K562 (cell line): ENCODE data around the gene PPFIA3. TPM values are rescaled to one million over a fixed set of nuclear protein-coding genes. Genes with fewer than 3 reads are reported as not detected.

ENCODE experiments used
- ARID2 ChIP-seq: fragments of 450-650 bp; IDR thresholded peaks from 2 replicates; pipeline ENCODE4 v1.6.1; 2017; ENCODE audit warnings: antibody characterized with exemption, mild to moderate bottlenecking
- BACH1 ChIP-seq: fragments of 200-800 bp; sonication (Bioruptor generic); IDR thresholded peaks from 2 replicates; pipeline ENCODE4 v1.6.1; 2016; ENCODE audit warnings: missing genetic modification characterization, missing compliant biosample characterization
- BDP1 ChIP-seq: IDR thresholded peaks from 3 replicates; pipeline ENCODE4 v1.6.1; 2011; ENCODE audit not compliant: insufficient read length, insufficient read depth
- CBX2 ChIP-seq: fragments of 200-600 bp; sonication (generic); IDR thresholded peaks from one replicate; pipeline ENCODE4 v1.6.1; 2012; ENCODE audit warnings: mild to moderate bottlenecking, low read length, inconsistent platforms; ENCODE audit not compliant: insufficient read depth, poor library complexity, severe bottlenecking
- GATAD2A ChIP-seq: fragments of 450-650 bp; IDR thresholded peaks from 2 replicates; pipeline ENCODE4 v1.6.1; 2017
- KDM4B ChIP-seq, 2 experiments: fragments of 450-650 bp in 1 of 2; sonication (generic) in 1 of 2; IDR thresholded peaks; 2 replicates each; pipeline ENCODE4 v1.6.1; 2016 to 2017; ENCODE audit warnings: borderline replicate concordance in 2 of 2, antibody characterized with exemption in 1 of 2, low read depth in 1 of 2, mild to moderate bottlenecking in 1 of 2
- MAFK ChIP-seq: IDR thresholded peaks from 2 replicates; pipeline ENCODE4 v1.6.1; 2011; ENCODE audit warnings: low read length, improper control_type of control experiment
- NCOA2 ChIP-seq, 2 experiments: fragments of 450-650 bp; IDR thresholded peaks; 2 replicates each; pipeline ENCODE4 v1.6.1; 2018; ENCODE audit warnings: mild to moderate bottlenecking in 2 of 2, moderate library complexity in 1 of 2; ENCODE audit not compliant: partially characterized antibody in 2 of 2
- SRF ChIP-seq, 2 experiments: fragments of 250-450, 450-650 bp in 1 of 2; sonication (Bioruptor Pico) in 1 of 2; sonication (generic) in 1 of 2; formaldehyde crosslinking; IDR thresholded peaks; 2 replicates each; pipeline versions ENCODE4 v1.5.0 to v1.5.1; 2020 to 2022; ENCODE audit warnings: mild to moderate bottlenecking in 1 of 2, missing genetic modification reagents in 1 of 2
- ZNF12 ChIP-seq: sonication (generic); formaldehyde crosslinking; IDR thresholded peaks from 2 replicates; pipeline ENCODE4 v1.4.0; 2020; ENCODE audit warnings: mild to moderate bottlenecking, missing genetic modification reagents
- polyA plus RNA-seq, 8 experiments: library from polyadenylated mRNA; depleted of rRNA in 4 of 8; stranded (reverse) in 5 of 8; unstranded in 3 of 8; fragments of >200 nt; fragmentation: Nextera tagmentation in 2 of 8; fragmentation: Illumina TruSeq in 1 of 8; extraction: Ambion mirVana in 2 of 8; extraction: Trizol in 1 of 8; gene quantifications; 2 replicates each; pipeline versions ENCODE4 v1.2.1 to v1.2.3, GENCODE V29; 2011 to 2014; ENCODE audit warnings: inconsistent platforms in 1 of 8, missing spikeins in 1 of 8
- total RNA-seq, 7 experiments: library from RNA; depleted of rRNA in 6 of 7; stranded (reverse); fragments of >200 nt in 6 of 7; fragmentation: Illumina TruSeq in 2 of 7; extraction: Trizol in 2 of 7; gene quantifications; 2 replicates each; pipeline versions ENCODE4 v1.2.1 to v1.2.3, GENCODE V29; 2011 to 2021; ENCODE audit warnings: low replicate concordance in 1 of 7
- TF ChIP-seq, protein P1 (sequence below): fragments of 200-800 bp; sonication (Bioruptor generic); IDR thresholded peaks from 2 replicates; pipeline ENCODE4 v1.6.1; 2017; ENCODE audit warnings: missing genetic modification characterization, missing compliant biosample characterization
- TF ChIP-seq, protein P2 (sequence below), 2 experiments: fragments of 450-650 bp; formaldehyde crosslinking in 1 of 2; IDR thresholded peaks; 2 replicates each; pipeline versions ENCODE4 v1.4.0 to v1.6.1; 2014 to 2020; ENCODE audit warnings: mild to moderate bottlenecking in 2 of 2, borderline replicate concordance in 1 of 2, low read depth in 1 of 2
- TF ChIP-seq, protein P3 (sequence below): fragments of 450-650 bp; IDR thresholded peaks from 2 replicates; pipeline ENCODE4 v1.6.1; 2016; ENCODE audit warnings: antibody characterized with exemption
- TF ChIP-seq, protein P4 (sequence below): fragments of 450-650 bp; IDR thresholded peaks from 2 replicates; pipeline ENCODE4 v1.6.1; 2018; ENCODE audit warnings: mild to moderate bottlenecking, low read depth; ENCODE audit not compliant: partially characterized antibody

Gene PPFIA3
- total and polyA plus RNA-seq, 9 of the 15 experiments (the other 6 are each of a cell fraction or from before 2014, with no cell fraction given), result 0.10 to 53.0 (median 17.6) TPM

DNA sequence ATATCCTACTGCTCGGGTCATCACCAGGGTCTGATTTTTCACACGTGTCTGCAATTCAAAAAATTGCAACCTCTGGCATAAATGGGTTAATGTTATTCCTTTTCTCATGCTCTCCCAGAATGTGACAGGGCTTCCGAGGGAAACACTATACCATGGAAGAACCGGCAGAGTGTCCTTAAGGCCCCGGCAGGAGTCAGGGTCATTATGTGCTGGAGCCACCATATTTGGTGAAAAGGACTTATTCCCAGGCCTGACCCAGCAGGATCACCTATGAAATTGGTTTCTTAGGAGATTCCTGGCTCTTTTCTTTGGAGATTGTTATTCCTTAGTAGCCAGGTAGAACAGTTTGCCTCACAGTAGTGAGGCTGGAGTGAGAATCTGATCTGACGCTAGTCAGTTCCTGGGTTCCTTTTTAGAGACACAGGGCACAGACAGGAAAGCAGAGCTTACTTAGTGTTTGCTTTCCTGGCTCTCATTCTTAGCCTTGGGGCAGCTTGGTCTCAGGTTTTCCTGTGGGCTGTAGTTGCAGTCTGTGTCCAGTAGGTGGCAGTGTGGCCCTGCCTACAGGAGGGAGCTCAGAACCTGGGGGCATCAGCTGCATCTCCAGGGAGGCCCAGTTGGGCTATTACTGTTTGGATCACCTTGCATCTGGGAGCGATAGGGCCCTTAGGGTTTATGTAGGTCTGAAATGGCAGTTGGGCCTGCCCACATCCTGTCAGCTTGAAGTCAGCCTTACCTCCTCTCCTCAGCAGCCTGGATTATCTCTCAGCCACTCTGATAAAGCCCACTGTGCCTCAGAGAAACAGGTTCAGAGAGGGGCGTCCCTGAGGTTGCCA is 21.7 kb upstream of the PPFIA3 start (continued):
- TF ChIP-seq, protein P1, sequence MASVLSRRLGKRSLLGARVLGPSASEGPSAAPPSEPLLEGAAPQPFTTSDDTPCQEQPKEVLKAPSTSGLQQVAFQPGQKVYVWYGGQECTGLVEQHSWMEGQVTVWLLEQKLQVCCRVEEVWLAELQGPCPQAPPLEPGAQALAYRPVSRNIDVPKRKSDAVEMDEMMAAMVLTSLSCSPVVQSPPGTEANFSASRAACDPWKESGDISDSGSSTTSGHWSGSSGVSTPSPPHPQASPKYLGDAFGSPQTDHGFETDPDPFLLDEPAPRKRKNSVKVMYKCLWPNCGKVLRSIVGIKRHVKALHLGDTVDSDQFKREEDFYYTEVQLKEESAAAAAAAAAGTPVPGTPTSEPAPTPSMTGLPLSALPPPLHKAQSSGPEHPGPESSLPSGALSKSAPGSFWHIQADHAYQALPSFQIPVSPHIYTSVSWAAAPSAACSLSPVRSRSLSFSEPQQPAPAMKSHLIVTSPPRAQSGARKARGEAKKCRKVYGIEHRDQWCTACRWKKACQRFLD (CRISPR knock-in tag), result no peak
- no peak for TF ChIP-seq KDM4B (IDR thresholded peaks at IDR 0.05; ENCODE audit: borderline replicate concordance in 2 of 2, low read depth in 1 of 2)
- TF ChIP-seq NCOA2 (IDR thresholded peaks at IDR 0.05; ENCODE audit: partially characterized antibody in 2 of 2), result no peak
- no peak for TF ChIP-seq BDP1
- TF ChIP-seq ZNF12 (CRISPR knock-in tag), result no peak
- TF ChIP-seq, protein P2, sequence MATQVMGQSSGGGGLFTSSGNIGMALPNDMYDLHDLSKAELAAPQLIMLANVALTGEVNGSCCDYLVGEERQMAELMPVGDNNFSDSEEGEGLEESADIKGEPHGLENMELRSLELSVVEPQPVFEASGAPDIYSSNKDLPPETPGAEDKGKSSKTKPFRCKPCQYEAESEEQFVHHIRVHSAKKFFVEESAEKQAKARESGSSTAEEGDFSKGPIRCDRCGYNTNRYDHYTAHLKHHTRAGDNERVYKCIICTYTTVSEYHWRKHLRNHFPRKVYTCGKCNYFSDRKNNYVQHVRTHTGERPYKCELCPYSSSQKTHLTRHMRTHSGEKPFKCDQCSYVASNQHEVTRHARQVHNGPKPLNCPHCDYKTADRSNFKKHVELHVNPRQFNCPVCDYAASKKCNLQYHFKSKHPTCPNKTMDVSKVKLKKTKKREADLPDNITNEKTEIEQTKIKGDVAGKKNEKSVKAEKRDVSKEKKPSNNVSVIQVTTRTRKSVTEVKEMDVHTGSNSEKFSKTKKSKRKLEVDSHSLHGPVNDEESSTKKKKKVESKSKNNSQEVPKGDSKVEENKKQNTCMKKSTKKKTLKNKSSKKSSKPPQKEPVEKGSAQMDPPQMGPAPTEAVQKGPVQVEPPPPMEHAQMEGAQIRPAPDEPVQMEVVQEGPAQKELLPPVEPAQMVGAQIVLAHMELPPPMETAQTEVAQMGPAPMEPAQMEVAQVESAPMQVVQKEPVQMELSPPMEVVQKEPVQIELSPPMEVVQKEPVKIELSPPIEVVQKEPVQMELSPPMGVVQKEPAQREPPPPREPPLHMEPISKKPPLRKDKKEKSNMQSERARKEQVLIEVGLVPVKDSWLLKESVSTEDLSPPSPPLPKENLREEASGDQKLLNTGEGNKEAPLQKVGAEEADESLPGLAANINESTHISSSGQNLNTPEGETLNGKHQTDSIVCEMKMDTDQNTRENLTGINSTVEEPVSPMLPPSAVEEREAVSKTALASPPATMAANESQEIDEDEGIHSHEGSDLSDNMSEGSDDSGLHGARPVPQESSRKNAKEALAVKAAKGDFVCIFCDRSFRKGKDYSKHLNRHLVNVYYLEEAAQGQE (IDR thresholded peaks at IDR 0.05; ENCODE audit: borderline replicate concordance), result peak; percentile 83
- TF ChIP-seq, protein P2 (CRISPR knock-in tag; IDR thresholded peaks at IDR 0.05; ENCODE audit: low read depth), result no peak
- TF ChIP-seq ARID2, result peak; percentile 53; the same call in 1 of the 2 replicates
- TF ChIP-seq SRF (CRISPR knock-in tag; IDR thresholded peaks at IDR 0.05), result peak in 1 of 2 experiments; percentile 48; a peak in 1 of 4 replicates
- TF ChIP-seq, protein P3, sequence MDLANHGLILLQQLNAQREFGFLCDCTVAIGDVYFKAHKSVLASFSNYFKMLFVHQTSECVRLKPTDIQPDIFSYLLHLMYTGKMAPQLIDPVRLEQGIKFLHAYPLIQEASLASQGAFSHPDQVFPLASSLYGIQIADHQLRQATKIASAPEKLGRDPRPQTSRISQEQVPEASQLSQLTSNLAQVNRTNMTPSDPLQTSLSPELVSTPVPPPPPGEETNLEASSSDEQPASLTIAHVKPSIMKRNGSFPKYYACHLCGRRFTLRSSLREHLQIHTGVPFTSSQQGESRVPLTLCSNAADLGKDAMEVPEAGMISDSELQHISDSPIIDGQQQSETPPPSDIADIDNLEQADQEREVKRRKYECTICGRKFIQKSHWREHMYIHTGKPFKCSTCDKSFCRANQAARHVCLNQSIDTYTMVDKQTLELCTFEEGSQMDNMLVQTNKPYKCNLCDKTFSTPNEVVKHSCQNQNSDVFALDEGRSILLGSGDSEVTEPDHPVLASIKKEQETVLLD, result no peak
- TF ChIP-seq CBX2, result no peak
- TF ChIP-seq BACH1 (tag), result no peak
- TF ChIP-seq, protein P4, sequence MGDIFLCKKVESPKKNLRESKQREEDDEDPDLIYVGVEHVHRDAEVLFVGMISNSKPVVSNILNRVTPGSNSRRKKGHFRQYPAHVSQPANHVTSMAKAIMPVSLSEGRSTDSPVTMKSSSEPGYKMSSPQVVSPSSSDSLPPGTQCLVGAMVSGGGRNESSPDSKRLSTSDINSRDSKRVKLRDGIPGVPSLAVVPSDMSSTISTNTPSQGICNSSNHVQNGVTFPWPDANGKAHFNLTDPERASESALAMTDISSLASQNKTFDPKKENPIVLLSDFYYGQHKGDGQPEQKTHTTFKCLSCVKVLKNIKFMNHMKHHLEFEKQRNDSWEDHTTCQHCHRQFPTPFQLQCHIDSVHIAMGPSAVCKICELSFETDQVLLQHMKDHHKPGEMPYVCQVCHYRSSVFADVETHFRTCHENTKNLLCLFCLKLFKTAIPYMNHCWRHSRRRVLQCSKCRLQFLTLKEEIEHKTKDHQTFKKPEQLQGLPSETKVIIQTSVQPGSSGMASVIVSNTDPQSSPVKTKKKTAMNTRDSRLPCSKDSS, result no peak
- no peak for TF ChIP-seq GATAD2A
- no peak for TF ChIP-seq MAFK
